ENCODE data around the gene KCNMA1.

Gene KCNMA1

GRCh38 chr10:77028042-77028441, 609.6 kb downstream of the KCNMA1 start:
- TF ChIP-seq TEAD4 (IDR thresholded peaks at IDR 0.05) (no peak), TCF12 (IDR thresholded peaks at IDR 0.05; ENCODE audit: low read depth) (no peak), RAD21 (IDR thresholded peaks at IDR 0.05; ENCODE audit: low read depth) (no peak), EP300 (IDR thresholded peaks at IDR 0.05; ENCODE audit: borderline replicate concordance) (no peak), USF1 (IDR thresholded peaks at IDR 0.05) (no peak), ZBTB7A (IDR thresholded peaks at IDR 0.05; ENCODE audit: low read depth) (no peak), REST (IDR thresholded peaks at IDR 0.05; ENCODE audit: low read depth) (no peak), TAF1 (IDR thresholded peaks at IDR 0.05; ENCODE audit: low read depth) (no peak), FOXM1 (IDR thresholded peaks at IDR 0.05; ENCODE audit: borderline replicate concordance, low read depth) (no peak), EGR1 (IDR thresholded peaks at IDR 0.05) (no peak), YY1 (IDR thresholded peaks at IDR 0.05; ENCODE audit: low read depth) (no peak), NFIC (IDR thresholded peaks at IDR 0.05) (no peak), CEBPB (IDR thresholded peaks at IDR 0.05) (no peak), CREB1 (IDR thresholded peaks at IDR 0.05; ENCODE audit: low read depth) (no peak)
- TF ChIP-seq, protein P1, sequence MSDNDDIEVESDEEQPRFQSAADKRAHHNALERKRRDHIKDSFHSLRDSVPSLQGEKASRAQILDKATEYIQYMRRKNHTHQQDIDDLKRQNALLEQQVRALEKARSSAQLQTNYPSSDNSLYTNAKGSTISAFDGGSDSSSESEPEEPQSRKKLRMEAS (IDR thresholded peaks at IDR 0.05) = no peak

DNA sequence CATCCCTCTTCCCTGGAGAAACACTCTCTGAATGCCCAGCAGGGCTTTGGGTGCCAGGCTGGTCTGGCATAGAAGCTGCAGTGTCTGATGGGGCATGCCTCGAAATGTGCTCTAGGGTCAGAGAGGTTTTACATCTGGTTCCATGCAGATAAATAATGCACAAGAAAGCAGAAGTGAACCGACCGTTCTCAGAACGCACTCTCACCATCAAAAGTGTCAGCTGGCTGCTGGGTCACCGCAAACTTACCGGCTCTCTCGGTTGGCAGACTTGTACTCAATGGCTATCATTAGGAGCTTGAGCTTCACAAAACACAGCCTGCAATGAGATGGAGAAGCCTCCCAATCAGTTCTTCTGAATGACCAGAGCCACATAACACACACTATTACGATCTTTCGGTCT, 610.0 kb downstream of the KCNMA1 start:
- no peak for TF ChIP-seq YY1 (IDR thresholded peaks at IDR 0.05; ENCODE audit: low read depth)
- no peak for TF ChIP-seq RAD21 (IDR thresholded peaks at IDR 0.05; ENCODE audit: low read depth)
- no peak for TF ChIP-seq EGR1 (IDR thresholded peaks at IDR 0.05)
- TF ChIP-seq ZBTB7A (IDR thresholded peaks at IDR 0.05; ENCODE audit: low read depth) = no peak
- TF ChIP-seq REST (IDR thresholded peaks at IDR 0.05; ENCODE audit: low read depth) = no peak
- TF ChIP-seq, protein P1 (IDR thresholded peaks at IDR 0.05) = no peak
- TF ChIP-seq CREB1 (IDR thresholded peaks at IDR 0.05; ENCODE audit: low read depth) = no peak
- TF ChIP-seq TCF12 (IDR thresholded peaks at IDR 0.05; ENCODE audit: low read depth) = no peak
- no peak for TF ChIP-seq USF1 (IDR thresholded peaks at IDR 0.05)
- no peak for TF ChIP-seq CEBPB (IDR thresholded peaks at IDR 0.05)
- TF ChIP-seq FOXM1 (IDR thresholded peaks at IDR 0.05; ENCODE audit: borderline replicate concordance, low read depth) = no peak
- TF ChIP-seq TAF1 (IDR thresholded peaks at IDR 0.05; ENCODE audit: low read depth) = no peak
- TF ChIP-seq EP300 (IDR thresholded peaks at IDR 0.05; ENCODE audit: borderline replicate concordance) = no peak
- TF ChIP-seq NFIC (IDR thresholded peaks at IDR 0.05) = no peak
- TF ChIP-seq TEAD4 (IDR thresholded peaks at IDR 0.05) = no peak

DNA sequence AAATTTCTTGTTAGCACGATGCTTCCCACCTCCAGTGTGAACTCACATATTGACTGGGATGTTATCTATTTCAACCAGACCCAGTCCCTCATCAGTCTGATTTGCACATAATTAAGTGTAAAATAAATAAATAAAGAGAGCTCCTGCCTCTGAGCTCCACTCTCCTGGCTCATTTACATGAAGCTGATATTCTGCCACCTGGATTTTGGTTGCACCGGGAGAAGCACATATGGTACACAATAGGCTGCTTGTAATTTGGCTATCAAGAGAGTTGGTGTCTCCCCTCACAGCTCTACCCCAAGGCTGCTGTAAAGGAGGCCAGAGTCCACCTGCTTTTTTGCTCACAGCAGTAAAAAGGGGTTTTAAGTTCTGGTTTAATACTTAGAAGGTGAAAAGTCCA, 610.5 kb downstream of the KCNMA1 start:
- no peak for TF ChIP-seq CEBPB (IDR thresholded peaks at IDR 0.05)
- no peak for TF ChIP-seq TCF12 (IDR thresholded peaks at IDR 0.05; ENCODE audit: low read depth)
- TF ChIP-seq NFIC (IDR thresholded peaks at IDR 0.05) = no peak
- no peak for TF ChIP-seq FOXM1 (IDR thresholded peaks at IDR 0.05; ENCODE audit: borderline replicate concordance, low read depth)
- no peak for TF ChIP-seq TEAD4 (IDR thresholded peaks at IDR 0.05)
- TF ChIP-seq REST (IDR thresholded peaks at IDR 0.05; ENCODE audit: low read depth) = no peak
- no peak for TF ChIP-seq EP300 (IDR thresholded peaks at IDR 0.05; ENCODE audit: borderline replicate concordance)

DNA sequence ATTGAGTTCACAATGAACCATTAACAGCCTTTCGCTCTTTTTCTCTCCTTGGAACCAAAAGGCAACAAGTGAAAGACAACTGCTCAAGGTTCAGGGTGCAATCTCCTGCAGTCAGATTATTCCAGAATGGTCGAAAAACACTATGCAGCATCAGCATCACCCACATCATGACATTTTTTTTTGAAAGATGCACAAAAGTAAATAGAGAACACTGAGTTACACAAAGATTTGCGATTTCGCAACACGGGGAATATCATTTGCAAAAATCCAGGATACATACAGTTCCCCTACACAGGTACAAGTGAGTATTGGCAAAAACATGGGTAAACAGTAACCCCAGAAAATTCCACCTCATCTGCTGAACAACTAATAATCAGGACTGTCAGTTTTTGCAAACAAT, 611.5 kb downstream of the KCNMA1 start:
- TF ChIP-seq CEBPB (IDR thresholded peaks at IDR 0.05) (peak; percentile 19; the same call in 1 of the 2 replicates), ZBTB7A (IDR thresholded peaks at IDR 0.05; ENCODE audit: low read depth) (no peak)

GRCh38 chr10:77024461-77024860, 613.1 kb downstream of the KCNMA1 start:
- TF ChIP-seq USF1 (IDR thresholded peaks at IDR 0.05) (no peak), NFIC (IDR thresholded peaks at IDR 0.05) (no peak), CREB1 (IDR thresholded peaks at IDR 0.05; ENCODE audit: low read depth) (no peak), RAD21 (IDR thresholded peaks at IDR 0.05; ENCODE audit: low read depth) (no peak), EP300 (IDR thresholded peaks at IDR 0.05; ENCODE audit: borderline replicate concordance) (no peak), FOXM1 (IDR thresholded peaks at IDR 0.05; ENCODE audit: borderline replicate concordance, low read depth) (no peak), TEAD4 (IDR thresholded peaks at IDR 0.05) (no peak), ZBTB7A (IDR thresholded peaks at IDR 0.05; ENCODE audit: low read depth) (no peak), TAF1 (IDR thresholded peaks at IDR 0.05; ENCODE audit: low read depth) (no peak), CEBPB (IDR thresholded peaks at IDR 0.05) (no peak), TCF12 (IDR thresholded peaks at IDR 0.05; ENCODE audit: low read depth) (no peak), YY1 (IDR thresholded peaks at IDR 0.05; ENCODE audit: low read depth) (no peak), EGR1 (IDR thresholded peaks at IDR 0.05) (no peak), REST (IDR thresholded peaks at IDR 0.05; ENCODE audit: low read depth) (no peak)
- TF ChIP-seq, protein P1 (IDR thresholded peaks at IDR 0.05) = no peak

All from Ishikawa (cell line).